K562 (cell line): ENCODE results near the gene MTA2. TPM values are rescaled to one million over a fixed set of nuclear protein-coding genes. Genes with fewer than 3 reads are reported as not detected.

Source experiments
- BDP1 ChIP-seq: IDR thresholded peaks from 3 replicates; pipeline ENCODE4 v1.6.1; 2011; ENCODE audit not compliant: insufficient read length, insufficient read depth
- BRF1 ChIP-seq: IDR thresholded peaks from 3 replicates; pipeline ENCODE4 v1.6.1; 2011; ENCODE audit warnings: borderline replicate concordance, mild to moderate bottlenecking; ENCODE audit not compliant: insufficient read length; ENCODE audit errors: extremely low read depth
- CBFA2T3 ChIP-seq: fragments of 450-650 bp; IDR thresholded peaks from 2 replicates; pipeline ENCODE4 v1.6.1; 2017
- CEBPB ChIP-seq: fragments of 450-650 bp; IDR thresholded peaks from 2 replicates; pipeline ENCODE4 v1.6.1; 2016; ENCODE audit warnings: missing genetic modification characterization, missing compliant biosample characterization
- CHD2 ChIP-seq: IDR thresholded peaks from 2 replicates; pipeline ENCODE4 v1.6.1; 2011; ENCODE audit warnings: low read depth, low read length
- CSDE1 ChIP-seq, 2 experiments: fragments of 450-650 bp; IDR thresholded peaks; 2 replicates each; pipeline ENCODE4 v1.6.1; 2016; ENCODE audit warnings: mild to moderate bottlenecking in 1 of 2
- GTF2E2 ChIP-seq: fragments of 200-800 bp; sonication (Bioruptor generic); IDR thresholded peaks from 2 replicates; pipeline ENCODE4 v1.6.1; 2016; ENCODE audit warnings: missing genetic modification characterization, missing compliant biosample characterization
- HMG20A ChIP-seq: fragments of 450-650 bp; formaldehyde crosslinking; conservative IDR thresholded peaks from 2 replicates; pipeline ENCODE4 v1.4.0; 2020; ENCODE audit warnings: mild to moderate bottlenecking, mixed read lengths
- HNRNPUL1 ChIP-seq: fragments of 200-400 bp; formaldehyde crosslinking; IDR thresholded peaks from 2 replicates; pipeline ENCODE4 v1.6.1; 2017; ENCODE audit warnings: low read length
- KDM5B ChIP-seq: fragments of 200-600 bp; sonication (generic); IDR thresholded peaks from 2 replicates; pipeline ENCODE4 v1.6.1; 2012; ENCODE audit warnings: low read depth, mild to moderate bottlenecking, moderate library complexity, low read length, control low read depth, inconsistent platforms; ENCODE audit not compliant: insufficient replicate concordance
- NCOA2 ChIP-seq, 2 experiments: fragments of 450-650 bp; IDR thresholded peaks; 2 replicates each; pipeline ENCODE4 v1.6.1; 2018; ENCODE audit warnings: mild to moderate bottlenecking in 2 of 2, moderate library complexity in 1 of 2; ENCODE audit not compliant: partially characterized antibody in 2 of 2
- NR2C1 ChIP-seq, 2 experiments: fragments of 450-650 bp; IDR thresholded peaks; 2 replicates each; pipeline ENCODE4 v1.6.1; 2017; ENCODE audit warnings: mild to moderate bottlenecking in 2 of 2, antibody characterized with exemption in 1 of 2, inconsistent platforms in 1 of 2, missing compliant biosample characterization in 1 of 2, missing genetic modification characterization in 1 of 2
- PCBP2 ChIP-seq: fragments of 200-400 bp; formaldehyde crosslinking; IDR thresholded peaks from 2 replicates; pipeline ENCODE4 v1.6.1; 2018; ENCODE audit warnings: low read length, low read depth, mild to moderate bottlenecking, moderate library complexity; ENCODE audit not compliant: poor library complexity, severe bottlenecking
- POLR2G ChIP-seq: fragments of 200-400 bp; formaldehyde crosslinking; IDR thresholded peaks from 2 replicates; pipeline ENCODE4 v1.6.1; 2017; ENCODE audit warnings: low read depth, mild to moderate bottlenecking, antibody characterized with exemption, low read length, moderate library complexity
- SIRT6 ChIP-seq: IDR thresholded peaks from one replicate; pipeline ENCODE4 v1.6.1; 2012; ENCODE audit warnings: low read depth, mild to moderate bottlenecking, control low read depth, inconsistent platforms, low read length, moderate library complexity
- TOE1 ChIP-seq, 2 experiments: fragments of 450-650 bp in 1 of 2; sonication (generic) in 1 of 2; formaldehyde crosslinking in 1 of 2; IDR thresholded peaks; 2 replicates each; pipeline versions ENCODE4 v1.7.1 to v1.8.0; 2016 to 2022; ENCODE audit warnings: borderline replicate concordance in 2 of 2, mild to moderate bottlenecking in 2 of 2, antibody characterized with exemption in 1 of 2, inconsistent platforms in 1 of 2, low read depth in 1 of 2, missing genetic modification reagents in 1 of 2, moderate library complexity in 1 of 2
- ZFP1 ChIP-seq: fragments of 450-650 bp; formaldehyde crosslinking; IDR thresholded peaks from 2 replicates; pipeline ENCODE4 v1.4.0; 2020; ENCODE audit warnings: mild to moderate bottlenecking, mixed read lengths
- ZNF239 ChIP-seq: fragments of 250-450 bp; sonication (Bioruptor Pico); IDR thresholded peaks from 2 replicates; pipeline ENCODE4 v1.4.0; 2020; ENCODE audit warnings: mild to moderate bottlenecking
- ZNF274 ChIP-seq: IDR thresholded peaks from 2 replicates; pipeline ENCODE4 v1.6.1; 2011; ENCODE audit warnings: low read depth, mild to moderate bottlenecking, low read length, moderate library complexity, borderline replicate concordance
- ZNF699 ChIP-seq: fragments of 250-450 bp; sonication (Bioruptor Pico); IDR thresholded peaks from 2 replicates; pipeline ENCODE4 v1.8.0; 2021; ENCODE audit warnings: mild to moderate bottlenecking, moderate library complexity; ENCODE audit not compliant: insufficient replicate concordance
- polyA plus RNA-seq, 8 experiments: library from polyadenylated mRNA; depleted of rRNA in 4 of 8; stranded (reverse) in 5 of 8; unstranded in 3 of 8; fragments of >200 nt; fragmentation: Nextera tagmentation in 2 of 8; fragmentation: Illumina TruSeq in 1 of 8; extraction: Ambion mirVana in 2 of 8; extraction: Trizol in 1 of 8; gene quantifications; 2 replicates each; pipeline versions ENCODE4 v1.2.1 to v1.2.3, GENCODE V29; 2011 to 2014; ENCODE audit warnings: inconsistent platforms in 1 of 8, missing spikeins in 1 of 8
- total RNA-seq, 7 experiments: library from RNA; depleted of rRNA in 6 of 7; stranded (reverse); fragments of >200 nt in 6 of 7; fragmentation: Illumina TruSeq in 2 of 7; extraction: Trizol in 2 of 7; gene quantifications; 2 replicates each; pipeline versions ENCODE4 v1.2.1 to v1.2.3, GENCODE V29; 2011 to 2021; ENCODE audit warnings: low replicate concordance in 1 of 7
- TF ChIP-seq, protein P1 (sequence below): IDR thresholded peaks from 3 replicates; pipeline ENCODE4 v1.6.1; 2011; ENCODE audit warnings: borderline replicate concordance, mild to moderate bottlenecking; ENCODE audit not compliant: insufficient read length, insufficient read depth
- TF ChIP-seq, protein P2 (sequence below), 2 experiments: fragments of 250-450 bp in 1 of 2; fragments of 450-650 bp in 1 of 2; sonication (Bioruptor Pico) in 1 of 2; IDR thresholded peaks; 2 replicates each; pipeline versions ENCODE4 v1.6.1 to v1.8.0; 2016 to 2021; ENCODE audit warnings: mild to moderate bottlenecking in 2 of 2, moderate library complexity in 2 of 2, missing compliant biosample characterization in 1 of 2, missing genetic modification characterization in 1 of 2
- TF ChIP-seq, protein P3 (sequence below): fragments of 450-650 bp; IDR thresholded peaks from 2 replicates; pipeline ENCODE4 v1.6.1; 2016; ENCODE audit warnings: mild to moderate bottlenecking

The MTA2 gene
- total and polyA plus RNA-seq, 9 of the 15 experiments (the other 6 are each of a cell fraction or from before 2014, with no cell fraction given) = 6.2 to 220 (median 172) TPM

DNA sequence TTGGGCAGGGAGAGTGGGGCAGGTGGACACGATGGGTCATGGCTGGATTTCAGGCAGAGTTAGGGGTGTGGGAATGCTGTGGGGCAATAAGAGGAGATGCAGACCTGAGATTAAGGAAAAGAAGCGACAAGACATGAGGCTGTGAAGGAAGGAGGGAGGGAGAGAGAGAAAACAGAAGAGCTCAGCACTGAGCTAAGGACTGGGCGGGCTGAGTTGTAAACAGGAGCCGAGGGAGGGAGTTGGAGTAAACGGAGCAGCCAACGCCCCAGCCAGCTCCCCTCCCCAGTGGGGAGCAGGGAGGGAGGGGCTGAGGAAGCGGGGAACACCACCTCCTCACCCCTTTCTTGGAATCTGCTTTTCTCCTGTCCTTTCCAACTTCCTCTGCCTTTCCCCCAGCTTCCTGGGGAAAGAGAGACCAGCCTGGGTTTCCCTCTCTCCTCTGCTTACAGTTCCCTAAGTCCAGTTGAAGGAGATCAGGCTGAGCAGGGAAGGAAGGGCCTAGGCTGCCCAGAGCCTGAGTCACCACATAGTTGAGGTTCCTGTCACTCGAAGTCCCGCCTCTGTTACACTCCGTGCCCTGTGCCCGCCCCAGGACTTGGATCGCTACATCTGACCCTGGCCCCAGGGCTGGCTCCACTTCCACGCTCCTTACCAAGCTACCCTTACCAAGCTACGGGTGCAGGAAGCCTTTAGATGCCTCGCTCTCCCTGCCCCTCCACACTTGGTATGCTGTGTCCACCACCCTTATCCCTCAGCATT is 48.4 kb downstream of the MTA2 start (continued):
- TF ChIP-seq KDM5B (peak; percentile 35), ZFP1 (CRISPR knock-in tag) (no peak), POLR2G (no peak), CHD2 (no peak), TOE1 (IDR thresholded peaks at IDR 0.05; ENCODE audit: borderline replicate concordance) (peak; percentile 77), TOE1 (CRISPR knock-in tag; IDR thresholded peaks at IDR 0.05; ENCODE audit: borderline replicate concordance, low read depth) (no peak), CBFA2T3 (no peak), BRF1 (no peak), CSDE1 (IDR thresholded peaks at IDR 0.05) (no peak), ZNF699 (CRISPR knock-in tag) (no peak), GTF2E2 (tag) (no peak), BDP1 (no peak), CEBPB (peak; percentile 55; the same call in 1 of the 2 replicates), ZNF274 (no peak), NR2C1 (IDR thresholded peaks at IDR 0.05) (no peak), NR2C1 (tag; IDR thresholded peaks at IDR 0.05) (no peak), ZNF239 (no peak), NCOA2 (IDR thresholded peaks at IDR 0.05; ENCODE audit: partially characterized antibody in 2 of 2) (no peak), SIRT6 (no peak), HNRNPUL1 (no peak), HMG20A (no peak), PCBP2 (no peak)
- TF ChIP-seq, protein P1, sequence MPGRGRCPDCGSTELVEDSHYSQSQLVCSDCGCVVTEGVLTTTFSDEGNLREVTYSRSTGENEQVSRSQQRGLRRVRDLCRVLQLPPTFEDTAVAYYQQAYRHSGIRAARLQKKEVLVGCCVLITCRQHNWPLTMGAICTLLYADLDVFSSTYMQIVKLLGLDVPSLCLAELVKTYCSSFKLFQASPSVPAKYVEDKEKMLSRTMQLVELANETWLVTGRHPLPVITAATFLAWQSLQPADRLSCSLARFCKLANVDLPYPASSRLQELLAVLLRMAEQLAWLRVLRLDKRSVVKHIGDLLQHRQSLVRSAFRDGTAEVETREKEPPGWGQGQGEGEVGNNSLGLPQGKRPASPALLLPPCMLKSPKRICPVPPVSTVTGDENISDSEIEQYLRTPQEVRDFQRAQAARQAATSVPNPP = no peak
- TF ChIP-seq, protein P2, sequence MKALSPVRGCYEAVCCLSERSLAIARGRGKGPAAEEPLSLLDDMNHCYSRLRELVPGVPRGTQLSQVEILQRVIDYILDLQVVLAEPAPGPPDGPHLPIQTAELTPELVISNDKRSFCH (CRISPR knock-in tag; IDR thresholded peaks at IDR 0.05) = no peak
- TF ChIP-seq, protein P2 (tag; IDR thresholded peaks at IDR 0.05) = peak; percentile 70; the same call in 1 of the 2 replicates
- TF ChIP-seq, protein P3, sequence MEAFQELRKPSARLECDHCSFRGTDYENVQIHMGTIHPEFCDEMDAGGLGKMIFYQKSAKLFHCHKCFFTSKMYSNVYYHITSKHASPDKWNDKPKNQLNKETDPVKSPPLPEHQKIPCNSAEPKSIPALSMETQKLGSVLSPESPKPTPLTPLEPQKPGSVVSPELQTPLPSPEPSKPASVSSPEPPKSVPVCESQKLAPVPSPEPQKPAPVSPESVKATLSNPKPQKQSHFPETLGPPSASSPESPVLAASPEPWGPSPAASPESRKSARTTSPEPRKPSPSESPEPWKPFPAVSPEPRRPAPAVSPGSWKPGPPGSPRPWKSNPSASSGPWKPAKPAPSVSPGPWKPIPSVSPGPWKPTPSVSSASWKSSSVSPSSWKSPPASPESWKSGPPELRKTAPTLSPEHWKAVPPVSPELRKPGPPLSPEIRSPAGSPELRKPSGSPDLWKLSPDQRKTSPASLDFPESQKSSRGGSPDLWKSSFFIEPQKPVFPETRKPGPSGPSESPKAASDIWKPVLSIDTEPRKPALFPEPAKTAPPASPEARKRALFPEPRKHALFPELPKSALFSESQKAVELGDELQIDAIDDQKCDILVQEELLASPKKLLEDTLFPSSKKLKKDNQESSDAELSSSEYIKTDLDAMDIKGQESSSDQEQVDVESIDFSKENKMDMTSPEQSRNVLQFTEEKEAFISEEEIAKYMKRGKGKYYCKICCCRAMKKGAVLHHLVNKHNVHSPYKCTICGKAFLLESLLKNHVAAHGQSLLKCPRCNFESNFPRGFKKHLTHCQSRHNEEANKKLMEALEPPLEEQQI = no peak
